ENCODE data around the gene JAM2.
"Not testable (repeated sequence)": the region's sequence is repeated elsewhere in the genome, so short reads cannot be mapped to it uniquely, and the experiment has no call there.

The JAM2 gene

GRCh38 chr21:25688275-25689155, 49.5 kb downstream of the JAM2 start:
- DNase-seq (ENCODE audit: extremely low read depth, low read depth) = no peak
- no peak for TF ChIP-seq CTCF (IDR thresholded peaks at IDR 0.05; ENCODE audit: low read depth, low read length, missing control alignments)
- no peak overlapping the region for H3K4me3 ChIP-seq (replicated peaks; ENCODE audit: low read depth, low read length)

GRCh38 chr21:25689226-25689625, 50.2 kb downstream of the JAM2 start:
- no peak for TF ChIP-seq CTCF (IDR thresholded peaks at IDR 0.05; ENCODE audit: low read depth, low read length, missing control alignments)
- no peak overlapping the region for H3K4me3 ChIP-seq (replicated peaks; ENCODE audit: low read depth, low read length)
- no peak for DNase-seq (ENCODE audit: extremely low read depth, low read depth)

- no peak for TF ChIP-seq CTCF (IDR thresholded peaks at IDR 0.05; ENCODE audit: low read depth, low read length, missing control alignments)
- H3K4me3 ChIP-seq (replicated peaks; ENCODE audit: low read depth, low read length) = no peak overlapping the region
Measured at GRCh38 chr21:25691976-25692375, 52.9 kb downstream of the JAM2 start.

GRCh38 chr21:25695461-25695860, 56.4 kb downstream of the JAM2 start:
- not testable (repeated sequence) for DNase-seq (ENCODE audit: extremely low read depth, low read depth); H3K4me3 ChIP-seq (replicated peaks; ENCODE audit: low read depth, low read length)

More at GRCh38 chr21:25691976-25692375, 52.9 kb downstream of the JAM2 start:
- no peak for DNase-seq (ENCODE audit: extremely low read depth, low read depth)

- no peak for TF ChIP-seq CTCF (IDR thresholded peaks at IDR 0.05; ENCODE audit: low read depth, low read length, missing control alignments)
- no peak overlapping the region for H3K4me3 ChIP-seq (replicated peaks; ENCODE audit: low read depth, low read length)
- DNase-seq (ENCODE audit: extremely low read depth, low read depth) = no peak
Measured at GRCh38 chr21:25700741-25701140, 61.7 kb downstream of the JAM2 start.

- TF ChIP-seq CTCF (IDR thresholded peaks at IDR 0.05; ENCODE audit: low read depth, low read length, missing control alignments) = no peak
- no peak for DNase-seq (ENCODE audit: extremely low read depth, low read depth)
Measured at GRCh38 chr21:25701529-25701928, 62.5 kb downstream of the JAM2 start.

GRCh38 chr21:25708467-25709065, 69.5 kb downstream of the JAM2 start:
- TF ChIP-seq CTCF (IDR thresholded peaks at IDR 0.05; ENCODE audit: low read depth, low read length, missing control alignments) = peak; percentile 72
- H3K4me3 ChIP-seq (replicated peaks; ENCODE audit: low read depth, low read length) = no peak overlapping the region
- DNase-seq (ENCODE audit: extremely low read depth, low read depth) = peak; percentile 14

More at GRCh38 chr21:25701529-25701928, 62.5 kb downstream of the JAM2 start:
- no peak overlapping the region for H3K4me3 ChIP-seq (replicated peaks; ENCODE audit: low read depth, low read length)

Measured in HFF-Myc (cell line).